Dedifferentiated amniotic fluid mesenchymal stem cell (primary cell): ENCODE measurements around the gene CCDC78.

Experiments used
- DNase-seq: peaks from one replicate; pipeline ENCODE4 v3.0.0-alpha.2; 2016; ENCODE audit errors: extremely low spot score

Gene CCDC78

DNA sequence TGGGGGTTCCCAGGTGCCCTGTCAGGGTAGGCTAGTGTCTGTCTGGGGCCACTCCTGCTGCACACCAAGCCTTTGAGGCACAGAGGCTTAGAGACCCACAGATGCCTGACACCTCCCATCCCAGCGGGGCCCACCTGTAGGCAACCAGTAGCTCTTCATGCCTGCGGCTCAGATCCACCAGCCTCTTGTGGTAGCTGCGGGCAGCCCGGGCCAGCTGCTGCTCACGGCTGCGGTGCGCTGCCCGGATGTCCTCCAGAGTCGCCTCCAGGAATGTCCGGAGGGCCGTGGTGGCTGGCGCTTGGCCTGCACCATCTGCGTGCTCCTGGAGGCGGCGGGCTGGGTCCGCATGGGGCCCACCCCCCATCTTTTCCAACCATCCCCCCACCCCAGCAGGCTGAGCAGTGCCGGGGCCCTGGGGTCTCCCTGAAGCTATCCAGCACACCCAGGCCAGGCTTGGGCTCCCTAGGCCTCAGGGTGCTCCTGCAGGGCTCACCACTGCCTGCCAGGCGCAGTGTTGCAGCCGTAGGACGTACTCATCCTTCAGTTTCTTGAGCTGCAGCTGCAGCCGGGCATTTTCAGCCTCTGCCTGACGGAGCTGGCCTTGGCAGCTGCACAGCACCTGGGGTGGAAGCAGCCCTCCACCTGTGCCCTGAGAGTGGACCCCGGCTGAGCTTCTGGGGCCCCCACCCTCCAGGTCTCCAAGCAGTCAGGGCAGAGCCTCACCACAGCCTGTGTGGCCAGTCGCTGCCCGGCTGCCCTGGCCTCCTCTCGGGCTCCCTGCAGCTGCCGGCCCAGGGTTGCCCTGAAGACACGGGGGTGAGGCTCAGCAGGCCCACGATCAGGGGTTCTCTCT, 1.8 kb downstream of the CCDC78 start:
- no peak for DNase-seq

- no peak for DNase-seq
Measured at GRCh38 chr16:723695-724094, 2.5 kb downstream of the CCDC78 start.

DNA sequence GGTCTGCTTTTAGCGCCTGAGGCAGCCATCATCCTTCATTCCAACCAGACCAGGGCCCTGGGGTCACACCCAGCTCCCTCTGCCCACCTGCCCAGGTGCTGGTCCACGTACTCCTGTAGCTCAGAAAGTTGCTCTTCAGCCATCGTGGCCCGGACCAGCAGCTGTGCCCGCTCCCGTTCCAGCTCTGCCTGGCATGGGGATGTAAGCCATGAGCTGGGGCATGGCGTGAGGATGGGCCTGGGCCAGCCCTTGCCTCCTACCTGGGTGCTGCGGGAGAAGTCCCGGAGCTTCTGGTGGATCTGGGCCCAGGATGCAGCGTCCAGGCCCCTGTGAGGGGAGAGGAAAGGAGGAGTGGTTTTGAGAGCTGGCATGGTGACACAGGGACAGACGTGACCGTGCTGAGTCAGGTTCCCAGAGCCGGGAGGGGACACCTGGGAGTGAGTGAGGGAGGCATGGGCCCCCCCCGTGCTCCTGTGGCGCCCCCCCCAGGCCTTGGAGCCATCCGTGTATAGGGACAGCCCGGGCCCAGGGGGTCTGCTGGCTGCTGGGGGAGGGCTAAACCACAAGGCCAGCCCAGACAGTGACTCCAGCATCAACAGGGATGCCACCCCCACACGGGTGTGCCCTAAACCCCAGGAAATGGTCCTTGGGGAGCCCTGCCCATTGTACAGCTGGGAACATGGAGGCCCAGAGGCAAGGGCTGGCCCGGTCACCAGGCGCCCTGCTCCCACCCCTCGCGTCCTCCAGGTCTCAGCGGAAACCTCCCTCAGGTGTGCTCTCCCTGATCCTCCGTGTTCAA, 3.2 kb downstream of the CCDC78 start:
- no peak for DNase-seq

GRCh38 chr16:721765-722540, 4.3 kb downstream of the CCDC78 start:
- no peak for DNase-seq

DNA sequence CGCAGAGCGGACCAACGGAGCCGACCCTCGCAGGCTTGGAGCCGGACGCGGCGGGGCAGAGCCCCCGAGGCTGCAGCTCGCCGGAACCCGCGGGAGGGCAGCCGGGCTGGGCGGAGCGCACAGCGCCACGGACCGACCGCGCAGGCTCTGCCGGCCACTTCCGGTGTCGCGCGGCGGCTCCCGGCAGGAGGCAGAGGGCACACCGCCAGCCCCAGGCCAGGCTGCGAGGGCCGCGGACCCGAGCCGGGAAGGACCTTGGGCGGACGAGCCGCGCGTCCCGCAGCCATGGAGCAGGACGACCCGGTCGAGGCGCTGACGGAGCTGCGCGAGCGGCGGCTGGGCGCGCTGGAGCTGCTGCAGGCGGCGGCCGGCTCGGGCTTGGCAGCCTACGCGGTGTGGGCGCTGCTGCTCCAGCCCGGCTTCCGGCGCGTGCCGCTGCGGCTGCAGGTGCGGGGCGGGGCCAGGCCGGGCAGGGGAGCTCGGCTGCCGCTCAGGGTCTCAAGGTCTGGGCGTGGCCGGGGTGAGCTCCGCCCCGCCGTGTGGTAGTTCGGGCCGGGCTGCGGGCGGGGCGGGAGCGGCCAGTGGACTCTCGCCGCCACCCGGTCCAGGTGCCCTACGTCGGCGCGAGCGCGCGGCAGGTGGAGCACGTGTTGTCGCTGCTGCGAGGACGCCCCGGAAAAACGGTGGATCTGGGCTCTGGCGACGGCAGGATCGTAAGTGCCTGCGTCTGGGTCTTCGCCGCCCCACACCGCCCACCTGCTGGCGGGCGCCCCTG, 5.1 kb downstream of the CCDC78 start, which contains the start of gene ANTKMT:
ANTKMT (plus strand) TSS at position 157 of the 775 bp plus-strand sequence; CDS start at position 286, 129 bp downstream.
- peak; percentile 49 for DNase-seq

GRCh38 chr16:720447-720989, 5.7 kb downstream of the CCDC78 start:
- DNase-seq, result peak; percentile 19

DNA sequence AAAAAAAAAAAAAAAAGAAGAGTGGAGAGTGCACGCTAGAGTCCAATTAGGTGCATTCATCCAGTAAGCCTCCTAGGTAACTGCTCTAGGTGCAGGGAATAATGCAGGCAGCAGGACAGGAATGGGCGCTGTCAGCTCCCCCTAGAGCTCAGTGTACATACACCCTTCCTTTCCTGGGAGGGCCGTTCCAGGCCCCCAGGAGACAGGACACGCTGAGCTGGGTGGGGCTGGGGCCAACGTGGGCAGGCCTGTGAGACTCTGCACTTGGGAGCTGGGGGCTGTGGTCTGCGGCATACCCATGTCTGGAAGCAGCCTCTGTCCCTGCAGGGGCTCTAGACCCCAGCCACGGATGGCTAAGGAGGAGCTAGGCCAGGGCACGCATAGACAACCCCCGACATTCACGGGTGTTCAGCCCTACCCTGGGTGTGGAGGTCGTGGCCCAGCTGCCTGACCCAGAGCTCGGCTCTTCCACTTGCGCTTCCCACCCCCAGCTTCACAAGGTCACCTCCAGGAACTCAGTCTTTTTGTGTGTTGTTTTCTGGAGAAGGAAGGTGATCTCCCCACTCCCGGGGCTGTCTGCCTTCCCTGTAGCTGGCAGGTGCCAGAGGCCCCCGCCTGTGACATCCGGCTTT, 6.3 kb downstream of the CCDC78 start:
- DNase-seq, result no peak

- no peak for DNase-seq
Measured at GRCh38 chr16:718922-719321, 7.3 kb downstream of the CCDC78 start.

DNA sequence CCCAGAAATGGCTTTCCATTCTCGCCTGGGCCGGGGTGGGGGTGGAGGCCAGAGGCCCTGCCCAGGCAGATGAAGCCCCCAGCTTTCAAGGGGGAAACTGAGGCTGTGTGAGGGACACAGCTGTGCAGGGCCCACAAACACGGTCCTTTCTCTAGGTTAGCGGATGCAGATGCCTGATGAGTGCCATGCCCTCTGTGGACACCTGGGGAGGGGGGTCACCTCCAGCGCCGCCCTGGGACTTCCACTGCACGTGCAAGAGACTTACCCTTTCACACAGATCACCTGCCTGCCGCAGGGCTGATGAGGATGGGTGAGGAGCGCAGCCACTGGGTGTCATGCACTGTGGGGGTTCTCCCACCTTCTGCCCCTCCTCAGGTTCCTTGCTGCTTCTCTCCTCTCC, 7.9 kb downstream of the CCDC78 start:
- DNase-seq, result no peak

GRCh38 chr16:717450-718245, 8.6 kb downstream of the CCDC78 start:
- DNase-seq, result no peak

- no peak for DNase-seq
Measured at GRCh38 chr16:716768-717325, 9.4 kb downstream of the CCDC78 start.

GRCh38 chr16:716200-716568, 10.1 kb downstream of the CCDC78 start:
- DNase-seq, result no peak

DNA sequence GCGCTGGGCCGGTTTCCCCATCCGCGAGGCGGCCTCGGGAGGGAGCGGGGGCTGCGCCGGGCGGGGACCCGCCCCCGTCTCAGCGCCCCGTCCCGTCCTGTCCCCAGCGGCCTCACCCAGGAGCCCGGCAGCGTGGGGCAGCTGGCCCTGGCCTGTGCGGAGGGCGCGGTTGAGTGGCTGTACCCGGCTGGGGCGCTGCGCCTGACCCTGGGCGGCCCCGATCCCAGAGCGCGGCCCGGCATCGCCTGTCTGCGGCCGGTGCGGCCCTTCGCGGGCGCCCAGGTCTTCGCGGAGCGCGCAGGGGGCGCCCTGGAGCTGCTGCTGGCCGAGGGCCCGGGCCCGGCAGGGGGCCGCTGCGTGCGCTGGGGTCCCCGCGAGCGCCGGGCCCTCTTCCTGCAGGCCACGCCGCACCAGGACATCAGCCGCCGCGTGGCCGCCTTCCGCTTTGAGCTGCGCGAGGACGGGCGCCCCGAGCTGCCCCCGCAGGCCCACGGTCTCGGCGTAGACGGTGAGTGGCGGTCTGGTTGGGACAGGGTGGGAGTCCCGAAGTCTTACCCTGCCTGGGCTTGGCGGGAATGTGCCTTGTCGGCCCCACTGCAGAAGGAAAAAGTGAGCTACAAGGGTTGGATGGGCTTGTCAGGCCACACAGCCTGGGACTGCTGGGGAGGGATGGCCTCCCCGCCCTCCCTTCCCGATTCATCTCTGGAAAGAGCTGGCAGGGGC, 10.6 kb downstream of the CCDC78 start:
- no peak for DNase-seq

DNA sequence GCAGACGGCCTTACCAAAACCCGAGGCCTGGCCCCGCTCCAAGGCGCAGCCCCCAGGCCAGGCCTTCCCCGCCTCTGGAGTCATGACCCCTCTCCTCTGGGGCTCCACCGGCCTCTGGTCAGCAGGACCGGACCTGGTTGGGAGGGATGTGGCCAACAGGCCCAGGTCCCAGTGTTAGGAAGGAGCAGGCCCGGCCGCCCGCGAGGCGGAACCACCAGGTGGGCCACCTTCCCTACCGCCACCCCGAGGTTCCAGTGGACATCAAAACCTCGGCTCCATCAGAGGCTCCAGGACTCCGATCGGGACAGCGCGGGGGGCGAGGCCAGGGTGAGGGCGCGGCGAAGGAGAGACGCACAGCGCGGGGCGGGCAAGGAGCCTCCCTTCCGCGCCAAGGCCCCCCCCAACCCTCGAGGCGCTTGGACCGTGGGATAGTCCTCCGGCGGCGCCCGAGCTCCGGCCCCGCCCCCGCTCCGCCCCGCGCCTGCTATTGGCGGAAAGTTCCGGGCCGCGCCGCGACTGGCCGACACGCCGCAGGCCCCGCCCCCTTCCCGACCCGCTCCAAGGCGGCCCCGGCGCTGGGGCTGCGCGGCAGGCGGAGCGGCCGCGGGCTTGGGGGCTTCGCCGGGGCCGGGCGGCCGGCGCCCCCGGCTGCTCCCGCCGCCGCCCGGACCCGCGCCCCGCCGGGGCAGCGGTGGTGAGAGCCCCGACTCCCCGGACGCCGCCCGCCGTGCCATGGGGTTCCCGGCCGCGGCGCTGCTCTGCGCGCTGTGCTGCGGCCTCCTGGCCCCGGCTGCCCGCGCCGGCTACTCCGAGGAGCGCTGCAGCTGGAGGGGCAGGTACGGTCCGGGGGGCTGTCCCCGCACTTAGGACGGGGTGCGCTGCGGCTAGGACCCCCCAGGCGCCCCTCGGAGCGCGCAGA, 11.4 kb downstream of the CCDC78 start, which contains the start of gene METRN:
METRN (plus strand) TSS at position 561 of the 919 bp plus-strand sequence; CDS start at position 733, 172 bp downstream.
- peak; percentile 76 for DNase-seq

DNA sequence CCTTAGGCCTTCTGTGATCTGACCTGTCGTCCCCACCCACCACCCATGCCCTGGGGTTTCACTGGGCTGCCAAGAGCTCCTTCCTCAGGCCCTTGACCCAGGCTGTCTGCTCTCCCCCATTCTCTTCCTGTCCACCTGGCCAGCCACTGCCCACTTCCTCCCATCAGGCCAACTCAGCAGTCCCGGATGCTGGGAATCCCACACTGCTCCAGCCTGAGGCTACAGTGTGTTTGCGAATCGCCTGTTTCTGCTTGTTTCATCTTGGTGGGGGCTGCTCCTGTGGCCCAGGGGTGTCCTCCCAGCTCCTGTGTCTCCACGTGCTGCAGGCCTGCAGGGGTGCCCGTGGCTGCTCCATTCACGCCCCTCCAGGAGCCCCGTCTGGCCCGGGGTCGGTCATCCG, 12.2 kb downstream of the CCDC78 start:
- DNase-seq, result no peak

GRCh38 chr16:712740-713250, 13.4 kb downstream of the CCDC78 start:
- DNase-seq, result peak; percentile 78
